ENCODE results near the gene TGFBR3.

The TGFBR3 gene

DNA sequence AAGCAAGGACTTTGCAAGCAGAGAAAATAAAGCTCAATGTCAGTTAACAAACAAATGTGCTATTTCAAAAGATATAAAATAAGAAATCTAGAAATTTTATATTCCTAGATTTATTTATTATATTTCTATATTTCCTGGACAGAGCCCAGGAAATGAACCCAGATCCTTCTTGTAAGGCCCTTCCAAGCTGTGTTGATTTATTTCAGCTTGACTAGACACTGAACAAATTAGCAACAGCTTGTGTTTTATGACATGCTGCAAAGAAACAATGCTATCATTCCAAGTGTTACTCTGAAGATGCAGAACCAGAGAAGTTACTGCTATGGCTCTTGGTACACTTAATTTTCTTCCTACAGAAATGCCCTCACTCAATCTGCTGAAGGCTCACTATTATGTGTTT lies 6.2 kb downstream of the TGFBR3 start:
- no peak overlapping the region for H3K27ac ChIP-seq (ENCODE audit: low read length)
- no peaks in the 10 kb centered on the region for H3K36me3 ChIP-seq (ENCODE audit: control insufficient read depth, low read depth, low read length)
- peaks cover 17% of the 10 kb centered on the region for H3K27me3 ChIP-seq (ENCODE audit: control insufficient read depth, insufficient read depth, low read length)
- H3K9me3 ChIP-seq (ENCODE audit: control insufficient read depth, low read depth, low read length) = no peaks in the 10 kb centered on the region
- H3K9ac ChIP-seq (ENCODE audit: low read length) = no peak overlapping the region
- no peak overlapping the region for H3K4me3 ChIP-seq (ENCODE audit: low read length)
- H3K4me1 ChIP-seq (ENCODE audit: control insufficient read depth, low read depth, low read length) = no peaks in the 10 kb centered on the region

DNA sequence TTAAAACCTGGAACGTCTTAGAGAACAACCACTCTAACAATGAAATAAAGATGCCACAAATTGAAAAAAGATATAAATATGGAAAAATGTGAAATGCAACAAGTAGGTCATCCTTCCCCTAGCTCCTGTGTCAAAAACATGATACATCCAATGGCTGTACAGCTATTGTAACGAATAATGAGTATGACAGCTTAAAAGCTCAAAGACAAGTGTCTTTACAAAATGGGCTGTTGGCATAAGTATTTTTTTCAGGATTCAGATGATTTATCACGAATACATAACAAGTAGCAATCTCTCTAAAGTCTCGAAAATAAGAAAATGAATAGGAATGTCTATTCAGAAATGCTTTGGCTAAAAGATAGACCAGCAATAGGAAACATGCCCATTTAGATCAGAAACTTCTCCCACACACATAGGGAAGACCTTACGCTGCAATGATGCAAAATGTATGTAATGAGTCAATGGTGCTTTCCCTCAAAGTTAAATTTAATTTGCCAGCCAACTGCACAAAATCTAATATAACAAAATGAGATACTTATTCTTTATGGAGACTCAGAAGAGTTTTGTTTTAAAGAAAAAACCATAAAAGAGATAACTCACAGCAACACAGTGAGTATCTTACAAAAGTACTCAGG lies 8.3 kb downstream of the TGFBR3 start:
- Histone ChIP-seq H3K9ac (ENCODE audit: low read length) (no peak overlapping the region), H3K4me3 (ENCODE audit: low read length) (no peak overlapping the region), H3K4me1 (ENCODE audit: control insufficient read depth, low read depth, low read length) (no peaks in the 10 kb centered on the region)

DNA sequence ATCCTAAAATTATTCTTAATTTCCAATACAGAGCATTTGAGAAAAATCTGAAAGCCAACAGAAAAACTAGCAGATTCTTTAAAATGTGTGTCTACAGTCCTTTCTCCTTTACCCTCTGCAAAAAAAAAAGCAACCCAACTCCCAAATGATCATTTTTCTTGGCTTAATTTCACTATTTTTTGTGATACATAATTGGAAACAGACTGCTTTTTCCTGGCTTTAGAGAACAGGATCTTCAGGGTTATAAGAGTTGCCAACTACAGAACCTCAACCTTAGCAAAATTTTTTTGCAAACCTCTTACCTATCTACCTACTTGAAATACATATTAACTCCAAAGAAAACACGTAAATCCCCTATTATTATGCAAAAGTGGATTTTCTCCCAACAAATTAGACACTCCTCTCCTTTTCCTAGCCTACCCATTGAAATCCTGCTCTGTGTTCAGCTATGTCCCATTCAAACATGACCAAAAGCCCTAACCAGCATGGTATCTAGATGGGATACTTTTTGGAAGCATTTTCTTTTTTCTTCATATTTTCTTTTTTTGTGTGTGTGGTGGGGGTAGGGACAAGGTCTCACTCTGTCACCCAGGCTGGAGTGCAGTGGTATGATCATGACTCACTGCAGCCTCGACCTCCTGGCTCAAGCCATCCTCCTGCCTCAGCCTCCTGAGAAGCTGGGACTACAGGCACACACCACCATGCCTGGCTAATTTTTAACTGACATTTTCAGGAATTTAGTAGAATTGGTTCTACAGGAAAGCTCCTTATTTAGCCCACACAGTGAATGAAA lies 9.0 kb downstream of the TGFBR3 start:
- no peak overlapping the region for H3K9ac ChIP-seq (ENCODE audit: low read length)
- H3K4me1 ChIP-seq (ENCODE audit: control insufficient read depth, low read depth, low read length) = no peaks in the 10 kb centered on the region
- H3K27ac ChIP-seq (ENCODE audit: low read length) = no peak overlapping the region
- no peaks in the 10 kb centered on the region for H3K36me3 ChIP-seq (ENCODE audit: control insufficient read depth, low read depth, low read length)
- H3K9me3 ChIP-seq (ENCODE audit: control insufficient read depth, low read depth, low read length) = no peaks in the 10 kb centered on the region
- no peaks in the 10 kb centered on the region for H3K27me3 ChIP-seq (ENCODE audit: control insufficient read depth, insufficient read depth, low read length)
- no peak overlapping the region for H3K4me3 ChIP-seq (ENCODE audit: low read length)

More for the DNA sequence above, 8.3 kb downstream of the TGFBR3 start:
- no peak overlapping the region for H3K27ac ChIP-seq (ENCODE audit: low read length)
- no peaks in the 10 kb centered on the region for H3K9me3 ChIP-seq (ENCODE audit: control insufficient read depth, low read depth, low read length)
- H3K36me3 ChIP-seq (ENCODE audit: control insufficient read depth, low read depth, low read length) = no peaks in the 10 kb centered on the region
- no peaks in the 10 kb centered on the region for H3K27me3 ChIP-seq (ENCODE audit: control insufficient read depth, insufficient read depth, low read length)

DNA sequence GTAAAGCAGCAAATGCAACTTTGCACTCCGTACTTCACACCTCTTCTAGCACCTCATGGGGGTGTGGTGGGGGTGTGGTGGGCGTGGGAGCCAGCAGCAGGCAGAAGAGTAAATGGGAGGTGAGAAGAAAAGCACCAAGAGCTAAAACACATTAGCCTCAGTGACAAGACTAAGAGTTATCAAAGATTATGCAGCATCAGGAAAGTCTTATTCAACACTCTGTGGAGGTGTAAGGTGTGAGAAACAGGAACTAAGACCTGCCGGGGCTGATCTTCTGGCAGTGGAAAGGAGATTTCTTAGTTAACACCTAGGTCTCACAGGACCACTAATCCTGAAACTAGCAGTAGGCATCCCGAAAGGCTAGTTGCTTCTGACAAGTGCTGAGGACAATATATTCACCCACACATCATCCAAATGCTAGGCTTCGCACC lies 9.9 kb downstream of the TGFBR3 start:
- H3K4me3 ChIP-seq (ENCODE audit: low read length) = no peak overlapping the region
- no peaks in the 10 kb centered on the region for H3K27me3 ChIP-seq (ENCODE audit: control insufficient read depth, insufficient read depth, low read length)
- H3K9ac ChIP-seq (ENCODE audit: low read length) = no peak overlapping the region
- H3K27ac ChIP-seq (ENCODE audit: low read length) = no peak overlapping the region
- H3K9me3 ChIP-seq (ENCODE audit: control insufficient read depth, low read depth, low read length) = no peaks in the 10 kb centered on the region
- no peaks in the 10 kb centered on the region for H3K36me3 ChIP-seq (ENCODE audit: control insufficient read depth, low read depth, low read length)
- no peaks in the 10 kb centered on the region for H3K4me1 ChIP-seq (ENCODE audit: control insufficient read depth, low read depth, low read length)

DNA sequence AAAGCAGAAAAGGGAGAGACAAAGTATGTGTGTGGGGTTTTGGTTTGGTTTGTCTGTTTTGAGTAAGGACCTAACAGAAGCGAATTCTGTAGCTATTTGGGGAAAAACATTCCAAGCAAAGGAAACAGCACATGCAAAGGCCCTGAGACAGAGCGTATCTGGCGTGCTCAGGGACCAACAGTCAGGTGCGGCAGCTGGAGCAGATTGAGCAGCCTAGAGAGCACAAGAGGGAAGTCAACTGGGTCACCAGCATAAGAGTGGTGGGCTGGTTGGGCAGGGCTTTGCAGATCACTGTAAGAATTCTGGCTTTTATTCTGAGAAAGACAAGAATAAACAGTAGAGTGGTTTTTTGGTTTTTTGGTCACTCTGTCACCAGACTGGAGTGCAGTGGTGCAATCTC lies 11.8 kb downstream of the TGFBR3 start:
- no peak overlapping the region for H3K4me3 ChIP-seq (ENCODE audit: low read length)
- H3K9me3 ChIP-seq (ENCODE audit: control insufficient read depth, low read depth, low read length) = no peaks in the 10 kb centered on the region
- H3K9ac ChIP-seq (ENCODE audit: low read length) = no peak overlapping the region
- H3K27me3 ChIP-seq (ENCODE audit: control insufficient read depth, insufficient read depth, low read length) = no peaks in the 10 kb centered on the region
- H3K36me3 ChIP-seq (ENCODE audit: control insufficient read depth, low read depth, low read length) = no peaks in the 10 kb centered on the region
- no peaks in the 10 kb centered on the region for H3K4me1 ChIP-seq (ENCODE audit: control insufficient read depth, low read depth, low read length)
- H3K27ac ChIP-seq (ENCODE audit: low read length) = no peak overlapping the region

DNA sequence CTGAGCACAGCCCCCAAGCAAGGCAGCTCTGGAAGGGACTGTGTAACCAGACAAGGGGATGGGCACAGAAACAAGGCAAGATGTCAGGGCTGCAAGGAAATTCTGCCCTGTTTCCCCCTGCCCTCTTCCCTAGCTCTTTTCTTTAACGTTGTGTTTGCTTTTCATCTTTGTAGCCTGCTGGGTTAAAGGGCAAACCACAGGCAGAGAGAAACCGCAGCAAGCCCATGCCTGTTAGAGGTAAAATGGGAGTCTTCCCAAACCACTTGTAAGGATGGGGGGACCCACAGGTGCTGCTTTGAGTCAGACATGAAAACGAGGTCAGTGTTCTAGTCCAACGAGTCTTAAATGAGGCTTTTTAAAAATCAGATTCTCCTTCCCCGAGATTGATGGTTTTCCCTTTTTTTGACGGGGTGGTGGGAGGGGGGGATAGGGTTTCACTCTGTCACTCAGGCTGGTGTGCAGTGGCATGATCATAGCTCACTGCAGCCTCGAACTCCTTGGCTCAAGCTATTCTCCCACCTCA lies 13.3 kb downstream of the TGFBR3 start:
- H3K4me3 ChIP-seq (ENCODE audit: low read length) = no peak overlapping the region

DNA sequence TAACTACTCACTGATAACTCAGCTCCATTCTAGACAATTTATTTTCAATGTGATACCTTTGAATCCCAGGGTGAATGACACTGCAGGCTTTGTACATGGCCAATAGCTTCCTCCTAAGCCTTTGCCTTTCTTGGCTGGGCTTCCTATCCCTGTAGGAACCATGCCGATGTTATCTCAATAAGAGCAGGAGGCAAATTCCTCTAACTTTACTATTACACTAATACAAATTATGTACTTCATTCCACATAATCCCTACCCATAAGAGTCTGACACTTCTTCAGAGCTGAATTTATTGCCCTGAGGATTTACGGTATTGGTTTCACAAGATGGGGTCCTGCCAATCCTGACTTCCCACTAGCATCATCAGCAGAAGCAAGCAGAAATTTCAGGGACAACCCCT lies 14.0 kb downstream of the TGFBR3 start:
- no peaks in the 10 kb centered on the region for H3K36me3 ChIP-seq (ENCODE audit: control insufficient read depth, low read depth, low read length)
- H3K9me3 ChIP-seq (ENCODE audit: control insufficient read depth, low read depth, low read length) = no peaks in the 10 kb centered on the region
- no peaks in the 10 kb centered on the region for H3K4me1 ChIP-seq (ENCODE audit: control insufficient read depth, low read depth, low read length)
- no peak overlapping the region for H3K27ac ChIP-seq (ENCODE audit: low read length)
- no peak overlapping the region for H3K4me3 ChIP-seq (ENCODE audit: low read length)
- H3K9ac ChIP-seq (ENCODE audit: low read length) = no peak overlapping the region
- H3K27me3 ChIP-seq (ENCODE audit: control insufficient read depth, insufficient read depth, low read length) = no peaks in the 10 kb centered on the region

More for the DNA sequence above, 13.3 kb downstream of the TGFBR3 start:
- Histone ChIP-seq H3K9me3 (ENCODE audit: control insufficient read depth, low read depth, low read length) (no peaks in the 10 kb centered on the region), H3K9ac (ENCODE audit: low read length) (no peak overlapping the region), H3K27ac (ENCODE audit: low read length) (no peak overlapping the region), H3K36me3 (ENCODE audit: control insufficient read depth, low read depth, low read length) (no peaks in the 10 kb centered on the region), H3K4me1 (ENCODE audit: control insufficient read depth, low read depth, low read length) (no peaks in the 10 kb centered on the region), H3K27me3 (ENCODE audit: control insufficient read depth, insufficient read depth, low read length) (no peaks in the 10 kb centered on the region)

DNA sequence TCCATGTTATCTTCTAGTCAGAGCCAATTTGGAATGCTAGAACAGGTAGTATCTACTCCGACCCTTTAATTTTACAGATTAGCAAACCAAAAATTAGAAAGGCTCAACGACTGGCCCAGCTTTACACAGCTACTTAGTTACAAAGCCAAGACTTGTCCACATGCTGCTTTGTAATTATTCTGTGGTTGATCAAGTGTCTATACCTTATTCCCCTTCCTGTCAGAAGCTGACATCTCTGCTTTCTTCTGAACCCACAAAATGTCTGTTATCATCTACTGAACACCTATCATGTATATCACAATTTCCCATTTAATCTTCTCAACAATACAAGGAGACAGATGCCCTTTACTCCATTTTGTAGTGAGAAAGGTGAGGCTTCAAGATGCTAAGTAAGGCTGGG lies 15.6 kb downstream of the TGFBR3 start:
- no peak overlapping the region for H3K4me3 ChIP-seq (ENCODE audit: low read length)
- no peaks in the 10 kb centered on the region for H3K9me3 ChIP-seq (ENCODE audit: control insufficient read depth, low read depth, low read length)
- H3K4me1 ChIP-seq (ENCODE audit: control insufficient read depth, low read depth, low read length) = no peaks in the 10 kb centered on the region
- no peak overlapping the region for H3K27ac ChIP-seq (ENCODE audit: low read length)
- no peaks in the 10 kb centered on the region for H3K27me3 ChIP-seq (ENCODE audit: control insufficient read depth, insufficient read depth, low read length)
- no peaks in the 10 kb centered on the region for H3K36me3 ChIP-seq (ENCODE audit: control insufficient read depth, low read depth, low read length)
- no peak overlapping the region for H3K9ac ChIP-seq (ENCODE audit: low read length)

DNA sequence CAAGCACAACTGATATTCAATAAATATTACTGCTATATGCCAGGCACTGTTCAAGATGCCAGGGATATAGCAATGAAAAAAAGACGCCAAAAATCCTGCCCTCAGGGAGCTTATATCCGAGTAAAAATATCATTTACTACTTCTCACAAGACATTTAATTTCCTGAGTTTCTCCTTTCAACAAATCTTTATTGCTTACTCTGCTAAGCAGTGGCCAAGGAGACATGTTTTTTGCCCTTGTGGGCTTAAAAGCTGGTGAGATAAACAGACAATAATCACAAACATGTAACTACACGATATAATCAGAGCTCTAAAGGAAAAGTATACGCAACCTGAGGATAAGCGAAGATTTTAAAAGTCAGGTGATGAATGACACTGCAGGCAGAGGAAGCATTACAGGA lies 19.5 kb downstream of the TGFBR3 start:
- no peak overlapping the region for H3K4me3 ChIP-seq (ENCODE audit: low read length)
- H3K27ac ChIP-seq (ENCODE audit: low read length) = no peak overlapping the region
- H3K9me3 ChIP-seq (ENCODE audit: control insufficient read depth, low read depth, low read length) = no peaks in the 10 kb centered on the region
- no peaks in the 10 kb centered on the region for H3K36me3 ChIP-seq (ENCODE audit: control insufficient read depth, low read depth, low read length)
- H3K4me1 ChIP-seq (ENCODE audit: control insufficient read depth, low read depth, low read length) = no peaks in the 10 kb centered on the region
- H3K27me3 ChIP-seq (ENCODE audit: control insufficient read depth, insufficient read depth, low read length) = no peaks in the 10 kb centered on the region
- H3K9ac ChIP-seq (ENCODE audit: low read length) = no peak overlapping the region

DNA sequence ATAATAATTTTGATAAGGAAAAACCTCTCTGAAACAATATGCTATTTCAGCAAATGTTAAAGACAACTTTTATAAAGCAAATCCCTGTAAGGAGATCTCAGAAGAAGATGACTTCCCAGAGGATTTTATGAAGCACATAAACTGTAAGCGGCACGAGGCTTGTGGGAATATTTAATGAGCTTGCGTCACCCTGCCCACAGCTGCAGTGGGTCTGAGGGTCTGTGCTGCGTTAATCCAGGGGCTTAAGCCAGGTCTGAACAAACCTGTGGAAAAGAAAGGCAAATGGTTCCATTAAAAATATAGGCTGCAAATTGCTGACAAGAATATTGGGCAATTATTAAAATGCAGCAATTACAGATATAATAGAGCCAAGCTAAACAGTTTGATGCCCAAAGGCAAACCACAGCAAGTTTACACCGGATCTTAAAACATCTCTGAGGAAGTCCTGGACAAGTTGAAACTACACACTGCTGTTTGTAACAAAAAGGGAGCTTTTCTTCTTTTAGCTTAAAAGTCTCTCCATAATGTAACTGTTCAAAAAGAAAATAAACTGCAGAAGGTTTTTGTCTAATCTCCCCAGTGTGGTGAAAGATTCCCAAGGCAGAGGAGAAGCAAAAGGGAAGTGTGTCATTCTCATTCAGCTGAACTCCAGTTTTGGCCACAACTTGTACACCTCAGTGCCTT lies 21.8 kb downstream of the TGFBR3 start:
- no peaks in the 10 kb centered on the region for H3K4me1 ChIP-seq (ENCODE audit: control insufficient read depth, low read depth, low read length)
- H3K9ac ChIP-seq (ENCODE audit: low read length) = no peak overlapping the region
- H3K27me3 ChIP-seq (ENCODE audit: control insufficient read depth, insufficient read depth, low read length) = no peaks in the 10 kb centered on the region
- H3K4me3 ChIP-seq (ENCODE audit: low read length) = no peak overlapping the region
- H3K27ac ChIP-seq (ENCODE audit: low read length) = no peak overlapping the region
- no peaks in the 10 kb centered on the region for H3K36me3 ChIP-seq (ENCODE audit: control insufficient read depth, low read depth, low read length)
- H3K9me3 ChIP-seq (ENCODE audit: control insufficient read depth, low read depth, low read length) = no peaks in the 10 kb centered on the region

DNA sequence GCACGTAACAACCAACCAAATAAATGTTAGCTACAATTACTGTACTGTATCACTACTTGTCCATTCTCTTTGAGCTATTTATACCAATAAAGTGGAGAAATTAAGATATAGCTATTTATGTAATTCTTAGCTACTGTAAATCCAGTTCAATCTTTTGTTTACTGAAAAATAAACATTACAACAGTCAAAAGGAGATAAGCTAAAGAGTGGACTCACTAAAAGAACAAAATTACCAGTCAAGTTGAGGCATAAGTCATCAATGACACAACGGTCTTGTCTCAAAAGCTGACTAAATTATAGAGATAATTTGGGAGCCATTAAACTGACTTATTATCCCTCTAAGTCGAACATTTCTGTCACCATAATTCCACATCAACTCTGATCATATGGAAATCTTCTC lies 22.5 kb downstream of the TGFBR3 start:
- no peak overlapping the region for H3K9ac ChIP-seq (ENCODE audit: low read length)
- H3K27ac ChIP-seq (ENCODE audit: low read length) = no peak overlapping the region
- no peaks in the 10 kb centered on the region for H3K9me3 ChIP-seq (ENCODE audit: control insufficient read depth, low read depth, low read length)
- H3K4me1 ChIP-seq (ENCODE audit: control insufficient read depth, low read depth, low read length) = no peaks in the 10 kb centered on the region
- H3K36me3 ChIP-seq (ENCODE audit: control insufficient read depth, low read depth, low read length) = no peaks in the 10 kb centered on the region
- H3K27me3 ChIP-seq (ENCODE audit: control insufficient read depth, insufficient read depth, low read length) = no peaks in the 10 kb centered on the region
- H3K4me3 ChIP-seq (ENCODE audit: low read length) = no peak overlapping the region

Data from iPS-18a (cell line).